IPS DF 4.7 (cell line): ENCODE measurements around the gene OR52K1.

Experiments
- DNase-seq: peaks from one replicate; pipeline ENCODE4 v3.0.0-alpha.2; 2013; ENCODE audit warnings: low spot score; ENCODE audit errors: extremely low read depth

The OR52K1 gene

GRCh38 chr11:4482445-4482844 lies at the start of gene OR52K1:
Gene OR52K1 (plus strand): TSS chr11:4482646. CDS start chr11:4488901, 6,255 bp downstream.
- DNase-seq = no peak

DNA sequence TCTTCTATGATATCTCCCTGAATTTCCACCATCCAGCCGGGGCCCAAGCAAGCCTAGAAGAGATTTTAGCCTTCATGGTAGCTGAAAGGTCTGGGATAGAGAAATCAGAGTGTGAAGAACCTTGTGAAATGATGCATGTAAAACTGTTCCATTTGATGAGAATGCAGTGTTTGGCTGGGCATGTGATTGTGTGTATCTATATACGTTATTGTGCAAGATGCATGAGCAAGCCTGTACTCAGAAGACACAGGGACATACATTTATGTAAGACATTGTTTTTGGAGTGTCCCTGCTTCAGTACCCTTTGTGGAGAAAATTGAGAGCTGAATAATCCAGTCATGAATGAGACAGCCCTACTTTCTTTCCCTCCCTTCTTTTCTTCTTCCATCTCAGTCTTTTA lies 48.6 kb upstream of the OR52K1 start:
- DNase-seq = no peak

- DNase-seq = no peak
These were observed 46.0 kb upstream of the OR52K1 start for GRCh38 chr11:4436411-4436810.

DNA sequence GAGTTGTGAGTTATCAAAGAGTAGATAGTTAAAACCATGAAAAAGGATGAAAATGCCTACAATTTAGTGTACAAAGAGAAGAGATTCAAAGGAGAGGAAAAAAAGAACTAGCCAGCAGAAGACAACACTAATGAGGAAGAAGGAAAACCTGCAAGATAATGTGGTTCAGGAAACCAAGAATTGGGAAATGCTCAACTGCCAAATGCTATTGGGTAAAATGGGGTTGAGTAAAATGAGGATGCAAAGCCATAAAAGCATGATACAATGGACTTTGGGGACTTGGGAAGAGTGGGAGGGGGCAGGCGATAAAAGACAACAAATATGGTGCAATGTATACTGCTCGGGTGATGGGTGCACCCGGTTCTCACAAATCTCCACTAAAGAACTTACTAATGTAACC lies 40.9 kb upstream of the OR52K1 start:
- DNase-seq = no peak

DNA sequence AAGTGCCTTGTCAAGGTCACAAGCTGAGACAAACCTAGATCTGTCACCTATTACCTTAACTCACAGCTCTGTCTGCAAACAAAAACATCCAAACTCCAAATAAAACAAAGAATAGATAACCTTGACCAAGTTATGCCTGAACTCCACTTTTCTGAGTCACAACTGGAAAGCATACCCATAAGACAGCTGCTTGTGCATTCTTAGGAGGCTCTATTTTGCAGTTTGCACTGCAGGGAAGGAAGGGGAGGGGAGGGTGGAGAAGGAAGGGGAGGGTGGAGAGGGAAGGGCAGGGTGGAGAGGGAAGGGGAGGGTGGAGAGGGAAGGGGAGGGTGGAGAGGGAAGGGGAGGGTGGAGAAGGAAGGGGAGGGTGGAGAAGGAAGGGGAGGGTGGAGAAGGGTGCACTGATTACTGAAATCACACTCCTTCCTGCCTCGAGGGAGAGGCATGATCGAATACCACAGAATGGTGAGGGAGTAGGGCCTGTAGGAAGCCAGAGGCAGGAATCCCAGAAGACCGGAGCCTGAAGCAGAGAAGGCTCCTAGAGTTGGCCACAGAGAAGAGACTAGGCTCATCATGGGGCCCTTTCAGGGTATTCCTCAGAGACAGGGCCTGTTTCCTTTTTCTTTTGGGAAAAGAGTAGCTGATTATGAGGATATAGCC lies 39.1 kb upstream of the OR52K1 start:
- no peak for DNase-seq

DNA sequence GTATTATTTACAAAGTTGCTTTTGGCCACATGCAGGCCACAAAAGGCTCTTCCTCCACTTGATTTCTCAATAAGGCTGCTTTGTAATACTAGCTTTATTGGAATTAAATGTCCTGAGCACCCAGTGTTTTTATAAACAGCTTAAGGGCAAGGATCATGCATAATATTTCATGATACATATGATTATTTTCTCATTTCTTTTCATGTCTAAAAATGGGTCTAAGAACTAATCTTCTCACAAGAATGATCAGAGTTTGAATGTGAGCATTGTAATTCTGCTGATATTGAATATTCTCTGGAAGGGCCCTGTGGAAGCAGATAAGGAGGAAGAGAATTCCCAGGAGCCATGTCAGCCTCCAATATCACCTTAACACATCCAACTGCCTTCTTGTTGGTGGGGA lies 33.5 kb upstream of the OR52K1 start, which contains the start of gene OR52K2:
Gene OR52K2, plus strand, starts transcription at position 301 of the 400 bp plus-strand sequence. Its CDS starts 45 bp downstream, at position 346.
- DNase-seq = no peak

- no peak for DNase-seq
These were observed 29.3 kb upstream of the OR52K1 start for GRCh38 chr11:4453118-4453517.

DNA sequence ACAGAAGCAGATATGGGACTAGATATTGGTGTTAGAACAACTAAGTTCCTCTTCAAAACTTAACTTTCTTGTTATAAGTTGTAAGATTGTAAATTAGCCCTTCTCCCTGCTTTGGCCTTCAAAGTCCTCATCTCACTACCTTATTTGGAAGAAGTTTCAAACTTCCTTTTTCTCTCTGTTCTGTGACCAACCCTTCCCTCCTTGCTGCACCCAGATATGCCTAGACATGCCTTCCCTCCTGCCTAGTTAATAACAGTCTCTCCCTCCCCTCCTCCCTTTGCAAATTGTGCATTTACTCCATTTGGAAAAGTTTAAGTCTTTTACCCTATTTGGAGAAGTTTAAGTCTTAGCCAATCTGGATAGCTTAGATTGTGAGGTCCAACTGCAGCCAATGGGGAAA lies 28.4 kb upstream of the OR52K1 start:
- no peak for DNase-seq

DNA sequence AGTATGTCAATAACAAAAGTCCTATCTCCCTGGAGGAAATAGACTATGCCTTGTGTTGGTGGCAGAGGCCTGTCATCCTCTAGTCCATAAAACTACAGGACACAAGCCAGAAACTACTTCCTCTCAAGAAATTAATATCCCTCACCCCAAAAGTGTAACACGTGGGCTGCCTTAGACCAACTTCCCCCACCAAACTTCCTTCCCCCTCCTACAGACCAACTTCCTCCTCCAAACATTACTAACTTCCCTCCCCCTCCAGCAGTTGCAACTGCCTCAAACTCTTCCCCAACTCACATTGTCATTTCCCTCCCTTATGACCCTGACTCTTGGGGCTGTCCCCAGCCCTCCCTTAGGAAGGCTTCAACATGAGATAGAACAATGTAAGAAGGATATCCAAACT lies 27.0 kb upstream of the OR52K1 start:
- DNase-seq = no peak

- DNase-seq = no peak
These were observed 22.9 kb upstream of the OR52K1 start for GRCh38 chr11:4459500-4459899.

- DNase-seq = no peak
These were observed 22.3 kb upstream of the OR52K1 start for GRCh38 chr11:4460151-4460550.

DNA sequence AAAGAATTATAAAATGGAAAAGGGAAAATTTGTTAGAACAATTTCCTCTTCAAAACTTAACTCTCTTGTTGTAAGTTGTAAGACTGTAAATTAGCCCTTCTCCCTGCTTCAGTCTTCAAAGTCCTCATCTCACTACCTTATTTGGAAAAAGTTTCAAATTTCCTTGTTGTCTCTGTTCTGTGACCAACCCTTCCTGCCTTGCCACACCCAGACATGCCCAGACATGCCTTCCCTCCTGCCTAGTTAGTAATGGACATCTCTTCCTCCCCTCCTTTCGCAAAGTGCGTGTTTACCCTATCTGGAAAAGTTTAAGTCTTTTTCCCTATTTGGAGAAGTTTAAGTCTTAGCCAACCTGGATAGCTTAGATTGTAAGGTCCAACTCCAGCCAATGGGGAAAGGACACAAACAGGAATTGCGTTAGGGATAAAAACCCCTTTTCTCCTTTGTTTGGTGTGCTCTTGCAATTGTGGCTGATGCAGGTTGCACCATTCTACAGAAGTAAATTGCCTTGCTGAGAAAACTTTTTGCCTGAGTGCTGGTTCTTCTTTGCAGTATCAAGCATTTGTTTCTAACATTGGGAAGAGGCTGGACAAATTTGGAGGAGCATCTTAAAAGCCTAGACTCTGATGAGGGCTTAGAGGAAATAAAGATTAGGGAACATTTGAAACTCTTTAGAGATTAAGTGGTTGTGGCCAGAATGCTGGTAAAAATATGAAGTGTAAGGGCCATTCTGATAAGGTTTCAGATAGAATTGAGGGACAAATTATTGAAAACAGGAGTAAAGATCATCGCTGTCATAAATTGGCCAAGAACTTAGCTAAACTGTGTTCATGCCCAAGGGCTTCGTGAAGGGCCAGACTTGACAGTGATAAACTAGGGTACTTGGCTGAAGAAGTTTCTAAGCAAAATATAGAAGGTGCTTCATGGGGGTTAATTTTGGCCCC lies 18.0 kb upstream of the OR52K1 start:
- DNase-seq = no peak

GRCh38 chr11:4465407-4465806 lies 17.0 kb upstream of the OR52K1 start:
- no peak for DNase-seq

- DNase-seq = no peak
These were observed 16.1 kb upstream of the OR52K1 start for GRCh38 chr11:4466131-4466870.

- no peak for DNase-seq
These were observed 15.5 kb upstream of the OR52K1 start for GRCh38 chr11:4466871-4467442.

DNA sequence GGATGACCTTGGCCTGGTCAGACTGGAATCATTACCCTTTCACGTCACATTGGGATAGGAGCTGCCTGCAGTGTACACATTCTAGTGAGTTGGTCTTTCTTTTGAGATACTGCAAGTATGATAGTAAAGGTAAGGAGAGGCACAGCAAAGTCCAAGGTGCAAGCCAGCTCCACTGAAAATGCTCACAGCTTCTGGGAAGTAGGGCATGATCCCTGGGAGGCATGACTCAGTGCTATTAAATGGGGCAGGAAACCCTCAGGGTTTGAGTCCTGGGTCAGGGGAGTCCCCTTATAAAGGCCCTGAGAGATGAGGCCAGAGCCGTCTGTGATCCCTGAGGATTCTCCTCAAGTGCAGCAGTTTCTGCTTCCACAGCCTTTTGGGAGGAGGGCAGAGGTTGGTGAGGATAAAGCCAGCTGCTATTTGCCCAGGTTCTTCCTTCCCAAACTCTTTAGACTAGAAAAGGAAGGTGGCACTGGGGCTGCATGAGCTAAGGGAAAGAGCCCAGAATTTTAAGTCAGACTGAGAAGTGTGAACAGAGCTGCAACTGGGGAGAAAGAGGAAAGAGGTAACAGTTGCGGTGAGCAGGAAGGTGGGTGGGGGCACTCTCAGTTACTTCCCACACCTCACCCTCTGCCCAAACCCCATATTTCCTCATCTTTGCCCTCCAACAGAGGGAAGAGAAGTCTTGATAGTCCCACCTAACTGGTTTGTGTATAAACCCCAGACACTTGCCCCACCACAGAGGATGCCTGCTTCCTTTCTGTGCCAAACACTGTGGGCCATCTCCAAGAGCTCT lies 14.4 kb upstream of the OR52K1 start:
- DNase-seq = no peak

- no peak for DNase-seq
These were observed 2.8 kb upstream of the OR52K1 start for GRCh38 chr11:4479644-4480043.

DNA sequence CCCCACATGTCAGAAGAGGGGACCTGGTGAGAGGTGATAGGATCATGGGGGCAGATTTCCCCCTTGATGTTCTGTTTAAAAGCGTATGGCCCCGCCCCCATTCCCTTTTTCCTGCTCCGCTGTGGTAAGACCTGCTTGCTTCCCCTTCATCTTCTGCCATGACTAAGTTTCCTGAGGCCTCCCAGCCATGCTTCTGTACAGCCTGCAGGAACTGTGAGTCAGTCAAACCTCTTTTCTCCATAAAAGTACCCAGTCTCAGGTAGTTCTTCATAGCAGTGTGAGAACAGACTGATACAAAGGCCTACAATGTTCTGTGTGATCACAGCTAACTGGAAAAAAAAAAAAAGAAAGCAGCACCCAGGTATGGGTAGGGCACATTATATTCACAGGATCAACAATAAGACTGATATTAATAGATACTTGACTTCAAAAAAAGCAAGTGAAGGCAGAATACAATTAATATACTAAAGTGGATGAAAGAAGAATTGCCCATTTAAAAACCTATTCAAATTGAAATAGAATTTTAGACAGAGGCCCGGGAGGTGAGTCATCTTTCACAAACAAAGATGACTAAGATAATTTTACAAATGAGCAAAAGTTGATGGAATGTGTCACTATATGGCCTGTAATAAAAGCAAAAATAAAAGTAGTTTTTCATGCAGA lies 1.7 kb upstream of the OR52K1 start:
- DNase-seq = no peak

- no peak for DNase-seq
These were observed 1.2 kb upstream of the OR52K1 start for GRCh38 chr11:4481240-4481582.

- DNase-seq = no peak
These were observed 1.9 kb downstream of the OR52K1 start for GRCh38 chr11:4484310-4484709.
